ENCODE results near the gene OSBPL7.

GRCh38 chr17:47803201-47803600 is 18.4 kb downstream of the OSBPL7 start:
- TF ChIP-seq EZH2 (IDR thresholded peaks at IDR 0.05; ENCODE audit: low read length), result no peak
- no peak for TF ChIP-seq CTCF (optimal IDR thresholded peaks at IDR 0.05 in 1 of 3, IDR thresholded peaks at IDR 0.05 in 1 of 3, conservative IDR thresholded peaks at IDR 0.05 in 1 of 3; ENCODE audit: extremely low read depth in 1 of 3, insufficient read depth in 2 of 3, low read length in 3 of 3)

Measured in keratinocyte (primary cell).